ENCODE data around the gene KRT28. TPM values are rescaled to one million over a fixed set of nuclear protein-coding genes. Genes with fewer than 3 reads are reported as not detected.

The KRT28 gene
- total RNA-seq, 4 donors from 2014 or later, result not detected

GRCh38 chr17:40827746-40828453 is 28.1 kb upstream of the KRT28 start:
- no peak for ATAC-seq (ENCODE audit: low FRiP score)
- no peak for DNase-seq (ENCODE audit: low spot score)
- TF ChIP-seq CTCF (IDR thresholded peaks at IDR 0.05), result no peak

- TF ChIP-seq CTCF (IDR thresholded peaks at IDR 0.05), result no peak
- no peak for DNase-seq (ENCODE audit: low spot score)
- no peak for ATAC-seq (ENCODE audit: low FRiP score)
These were observed 25.8 kb upstream of the KRT28 start for GRCh38 chr17:40825599-40825998.

DNA sequence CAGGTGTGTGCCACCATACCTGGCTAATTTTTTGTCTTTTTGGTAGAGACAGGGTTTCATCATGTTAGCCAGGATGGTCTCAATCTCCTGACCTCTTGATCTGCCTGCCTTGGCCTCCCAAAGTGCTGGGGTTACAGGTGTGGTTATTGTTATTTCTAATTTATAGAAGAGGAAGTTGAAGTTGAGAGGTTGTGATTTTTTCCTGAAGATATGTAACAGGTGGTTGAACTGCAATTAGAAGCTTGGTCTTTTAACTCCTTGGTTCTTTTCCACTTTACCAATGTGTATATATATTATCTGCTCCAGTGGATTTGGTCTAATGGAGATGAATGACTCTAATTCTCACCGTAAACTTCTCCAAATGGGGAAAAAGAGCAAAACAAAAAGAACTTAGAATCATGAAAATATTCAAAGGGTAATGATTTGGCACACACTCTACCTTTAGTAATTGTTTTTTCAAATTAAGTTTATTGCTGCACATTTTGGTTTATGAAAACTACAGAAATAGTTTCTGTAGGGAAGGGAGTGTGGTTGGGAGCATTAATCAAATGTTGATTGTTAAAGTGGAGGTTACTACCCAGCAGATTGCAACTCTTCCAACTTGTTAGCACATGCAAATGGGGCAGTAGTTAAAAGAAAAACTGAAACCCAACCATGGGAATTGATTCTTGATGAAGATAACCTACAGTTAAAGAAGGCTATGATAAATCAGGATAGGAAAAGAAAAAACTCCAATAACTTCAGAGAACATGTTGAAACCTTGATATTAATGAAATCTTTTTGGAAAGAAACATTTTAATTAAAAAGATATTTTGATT is 24.5 kb upstream of the KRT28 start:
- no peak for DNase-seq (ENCODE audit: low spot score)
- no peak for ATAC-seq (ENCODE audit: low FRiP score)
- no peak for TF ChIP-seq CTCF (IDR thresholded peaks at IDR 0.05)

DNA sequence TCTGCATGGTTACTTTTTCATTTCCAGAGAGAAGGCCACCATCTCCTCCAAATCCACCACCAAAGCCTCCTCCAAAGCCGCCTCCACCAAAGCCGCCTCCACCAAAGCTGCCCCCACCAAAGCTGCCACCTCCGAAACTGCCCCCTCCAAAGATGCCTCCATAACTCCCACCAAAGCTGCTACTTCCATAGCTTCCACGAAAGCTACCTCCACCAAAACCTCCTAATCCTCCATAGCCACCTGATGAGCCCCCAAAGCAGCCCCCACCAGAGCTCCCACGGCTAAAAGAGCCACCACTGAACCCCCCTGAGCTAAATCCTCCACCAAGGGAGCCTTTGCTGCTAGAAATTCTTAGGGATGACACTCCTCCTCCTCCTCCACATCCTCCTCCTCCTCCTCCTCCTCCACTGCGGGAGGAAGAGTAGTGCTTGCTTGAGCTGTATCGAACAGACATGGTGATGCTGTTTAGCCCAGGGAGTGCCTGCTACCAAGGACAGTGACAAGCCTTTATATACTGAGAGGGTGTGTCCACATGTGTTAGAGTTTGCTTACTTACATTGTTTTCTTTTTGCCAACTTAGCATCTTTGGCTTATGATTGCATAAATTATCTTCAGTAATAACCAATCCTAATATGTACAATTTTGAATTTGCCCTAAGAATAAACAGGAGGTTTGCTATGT is 22.5 kb upstream of the KRT28 start, which contains the start of gene KRT10:
Gene KRT10 (minus strand): TSS at position 483 of the 681 bp plus-strand sequence. CDS start 29 bp downstream, at position 454.
- no peak for TF ChIP-seq CTCF (IDR thresholded peaks at IDR 0.05)
- DNase-seq (ENCODE audit: low spot score), result no peak
- no peak for ATAC-seq (ENCODE audit: low FRiP score)

- no peak for TF ChIP-seq CTCF (IDR thresholded peaks at IDR 0.05)
- no peak for ATAC-seq (ENCODE audit: low FRiP score)
- no peak for DNase-seq (ENCODE audit: low spot score)
These were observed 21.8 kb upstream of the KRT28 start for GRCh38 chr17:40821536-40821935.

GRCh38 chr17:40820228-40820838 is 20.6 kb upstream of the KRT28 start:
- DNase-seq (ENCODE audit: low spot score), result no peak
- TF ChIP-seq CTCF (IDR thresholded peaks at IDR 0.05), result no peak
- ATAC-seq (ENCODE audit: low FRiP score), result no peak

Data from omental fat pad (tissue), 4 donors.